ENCODE data around the gene RUVBL2.
"Not testable (repeated sequence)": the region's sequence is repeated elsewhere in the genome, so short reads cannot be mapped to it uniquely, and the experiment has no call there.

RUVBL2 gene

GRCh38 chr19:49016067-49016839 is 22.6 kb downstream of the RUVBL2 start:
- DNase-seq, result no peak

GRCh38 chr19:49017041-49017665 is 23.5 kb downstream of the RUVBL2 start, which contains the start of gene LHB:
Gene LHB, minus strand, starts transcription at chr19:49017091. Its CDS starts 10 bp downstream, at chr19:49017081.
- intact Hi-C loops (cut with DNase I), result no loop called here
- DNase-seq, result no peak

More at GRCh38 chr19:49016067-49016839, 22.6 kb downstream of the RUVBL2 start:
- intact Hi-C loops (cut with DNase I), result no loop called here

GRCh38 chr19:49017666-49018351 is 24.1 kb downstream of the RUVBL2 start:
- DNase-seq, result peak in 4 of 10 donors; percentile 5 to 87 (median 29)
- intact Hi-C loops (cut with DNase I), result no loop called here

- intact Hi-C loops (cut with DNase I), result not testable (repeated sequence)
Observed at GRCh38 chr19:49018388-49019241, 24.9 kb downstream of the RUVBL2 start.

GRCh38 chr19:49019242-49019932 is 25.7 kb downstream of the RUVBL2 start:
- peak in 4 of 10 donors; percentile 27 to 78 (median 52) for DNase-seq
- intact Hi-C loops (cut with DNase I), result no loop called here

More at GRCh38 chr19:49018388-49019241, 24.9 kb downstream of the RUVBL2 start:
- DNase-seq, result peak in 2 of 10 donors; percentile 72

- intact Hi-C loops (cut with DNase I), result no loop called here
- DNase-seq, result peak in 1 of 10 donors; percentile 36
Observed at GRCh38 chr19:49020342-49020741, 26.7 kb downstream of the RUVBL2 start.

GRCh38 chr19:49020931-49021895 is 27.5 kb downstream of the RUVBL2 start:
- DNase-seq, result peak in 1 of 10 donors; percentile 24
- intact Hi-C loops (cut with DNase I), result no loop called here

GRCh38 chr19:49022116-49022515 is 28.4 kb downstream of the RUVBL2 start:
- intact Hi-C loops (cut with DNase I), result no loop called here
- peak in 2 of 10 donors; percentile 15 to 27 for DNase-seq

GRCh38 chr19:49024233-49024632 is 30.5 kb downstream of the RUVBL2 start, which contains the start of gene CGB3:
Gene CGB3, minus strand, starts transcription at chr19:49024333. Its CDS starts 362 bp downstream, at chr19:49023971.
- DNase-seq, result peak in 1 of 10 donors; percentile 5
- intact Hi-C loops (cut with DNase I), result not testable (repeated sequence)

- intact Hi-C loops (cut with DNase I); DNase-seq: not testable (repeated sequence)
Observed at GRCh38 chr19:49025088-49025487, 31.4 kb downstream of the RUVBL2 start.

- peak in 2 of 10 donors; percentile 8 to 59 for DNase-seq
- intact Hi-C loops (cut with DNase I), result not testable (repeated sequence)
Observed at GRCh38 chr19:49025599-49025998, 31.9 kb downstream of the RUVBL2 start.

- intact Hi-C loops (cut with DNase I), result not testable (repeated sequence)
- DNase-seq, result peak in 2 of 10 donors; percentile 30 to 71
Observed at GRCh38 chr19:49028686-49029085, 35.0 kb downstream of the RUVBL2 start.

- intact Hi-C loops (cut with DNase I), result not testable (repeated sequence)
- DNase-seq, result peak in 2 of 10 donors; percentile 25 to 65
Observed at GRCh38 chr19:49029749-49030148, 36.1 kb downstream of the RUVBL2 start.

GRCh38 chr19:49030323-49030722 is 36.6 kb downstream of the RUVBL2 start:
- DNase-seq, result peak in 1 of 10 donors; percentile 4

GRCh38 chr19:49031642-49032301 is 38.1 kb downstream of the RUVBL2 start, which contains the start of gene CGB2:
Gene CGB2, plus strand, starts transcription at chr19:49031890. Its CDS starts 206 bp downstream, at chr19:49032096.
- DNase-seq, result peak in 1 of 10 donors; percentile 70
- intact Hi-C loops (cut with DNase I), result not testable (repeated sequence)

More at GRCh38 chr19:49030323-49030722, 36.6 kb downstream of the RUVBL2 start:
- intact Hi-C loops (cut with DNase I), result not testable (repeated sequence)

- peak in 2 of 10 donors; percentile 33 to 45 for DNase-seq
- intact Hi-C loops (cut with DNase I), result not testable (repeated sequence)
Observed at GRCh38 chr19:49036815-49037214, 43.1 kb downstream of the RUVBL2 start, which contains the start of gene CGB1. Gene CGB1, minus strand, starts transcription at chr19:49036895. Its CDS starts 184 bp downstream, at chr19:49036711.

- DNase-seq; intact Hi-C loops (cut with DNase I): not testable (repeated sequence)
Observed at GRCh38 chr19:49038111-49038510, 44.4 kb downstream of the RUVBL2 start.

Measured in posterior cingulate gyrus (tissue), 11 donors.